ENCODE results near the gene BMP8B. TPM values are rescaled to one million over a fixed set of nuclear protein-coding genes. Genes with fewer than 3 reads are reported as not detected.

Gene BMP8B
- total and polyA plus RNA-seq, 4 donors = 0.08 to 0.19 (median 0.18) TPM

- TF ChIP-seq, protein P1, sequence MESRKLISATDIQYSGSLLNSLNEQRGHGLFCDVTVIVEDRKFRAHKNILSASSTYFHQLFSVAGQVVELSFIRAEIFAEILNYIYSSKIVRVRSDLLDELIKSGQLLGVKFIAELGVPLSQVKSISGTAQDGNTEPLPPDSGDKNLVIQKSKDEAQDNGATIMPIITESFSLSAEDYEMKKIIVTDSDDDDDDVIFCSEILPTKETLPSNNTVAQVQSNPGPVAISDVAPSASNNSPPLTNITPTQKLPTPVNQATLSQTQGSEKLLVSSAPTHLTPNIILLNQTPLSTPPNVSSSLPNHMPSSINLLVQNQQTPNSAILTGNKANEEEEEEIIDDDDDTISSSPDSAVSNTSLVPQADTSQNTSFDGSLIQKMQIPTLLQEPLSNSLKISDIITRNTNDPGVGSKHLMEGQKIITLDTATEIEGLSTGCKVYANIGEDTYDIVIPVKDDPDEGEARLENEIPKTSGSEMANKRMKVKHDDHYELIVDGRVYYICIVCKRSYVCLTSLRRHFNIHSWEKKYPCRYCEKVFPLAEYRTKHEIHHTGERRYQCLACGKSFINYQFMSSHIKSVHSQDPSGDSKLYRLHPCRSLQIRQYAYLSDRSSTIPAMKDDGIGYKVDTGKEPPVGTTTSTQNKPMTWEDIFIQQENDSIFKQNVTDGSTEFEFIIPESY (IDR thresholded peaks at IDR 0.05) = no peak
- TF ChIP-seq, protein P2, sequence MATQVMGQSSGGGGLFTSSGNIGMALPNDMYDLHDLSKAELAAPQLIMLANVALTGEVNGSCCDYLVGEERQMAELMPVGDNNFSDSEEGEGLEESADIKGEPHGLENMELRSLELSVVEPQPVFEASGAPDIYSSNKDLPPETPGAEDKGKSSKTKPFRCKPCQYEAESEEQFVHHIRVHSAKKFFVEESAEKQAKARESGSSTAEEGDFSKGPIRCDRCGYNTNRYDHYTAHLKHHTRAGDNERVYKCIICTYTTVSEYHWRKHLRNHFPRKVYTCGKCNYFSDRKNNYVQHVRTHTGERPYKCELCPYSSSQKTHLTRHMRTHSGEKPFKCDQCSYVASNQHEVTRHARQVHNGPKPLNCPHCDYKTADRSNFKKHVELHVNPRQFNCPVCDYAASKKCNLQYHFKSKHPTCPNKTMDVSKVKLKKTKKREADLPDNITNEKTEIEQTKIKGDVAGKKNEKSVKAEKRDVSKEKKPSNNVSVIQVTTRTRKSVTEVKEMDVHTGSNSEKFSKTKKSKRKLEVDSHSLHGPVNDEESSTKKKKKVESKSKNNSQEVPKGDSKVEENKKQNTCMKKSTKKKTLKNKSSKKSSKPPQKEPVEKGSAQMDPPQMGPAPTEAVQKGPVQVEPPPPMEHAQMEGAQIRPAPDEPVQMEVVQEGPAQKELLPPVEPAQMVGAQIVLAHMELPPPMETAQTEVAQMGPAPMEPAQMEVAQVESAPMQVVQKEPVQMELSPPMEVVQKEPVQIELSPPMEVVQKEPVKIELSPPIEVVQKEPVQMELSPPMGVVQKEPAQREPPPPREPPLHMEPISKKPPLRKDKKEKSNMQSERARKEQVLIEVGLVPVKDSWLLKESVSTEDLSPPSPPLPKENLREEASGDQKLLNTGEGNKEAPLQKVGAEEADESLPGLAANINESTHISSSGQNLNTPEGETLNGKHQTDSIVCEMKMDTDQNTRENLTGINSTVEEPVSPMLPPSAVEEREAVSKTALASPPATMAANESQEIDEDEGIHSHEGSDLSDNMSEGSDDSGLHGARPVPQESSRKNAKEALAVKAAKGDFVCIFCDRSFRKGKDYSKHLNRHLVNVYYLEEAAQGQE (IDR thresholded peaks at IDR 0.05) = no peak
- no peak for TF ChIP-seq FOXA2 (IDR thresholded peaks at IDR 0.05)
Observed at GRCh38 chr1:39735731-39736130, 52.9 kb downstream of the BMP8B start (continued).

GRCh38 chr1:39733161-39733560, 55.5 kb downstream of the BMP8B start:
- Histone ChIP-seq H3K27me3 (ENCODE audit: control insufficient read depth in 4 of 4, insufficient read depth in 4 of 4, low read length in 3 of 4) (peaks cover 0 to 6% (median 0%) of the 10 kb centered on the region in 4 donors), H3K9ac (ENCODE audit: low read depth in 1 of 2, low read length in 2 of 2) (no peak overlapping the region), H3K27ac (ENCODE audit: low read depth in 1 of 2, low read length in 2 of 2) (no peak overlapping the region), H3K4me3 (ENCODE audit: low read depth in 1 of 3, low read length in 3 of 3) (no peak overlapping the region), H3K9me3 (ENCODE audit: control insufficient read depth in 4 of 4, low read length in 3 of 4) (no peaks in the 10 kb centered on the region), H3K36me3 (ENCODE audit: control insufficient read depth in 4 of 4, insufficient read depth in 3 of 4, low read depth in 1 of 4, low read length in 3 of 4) (no peaks in the 10 kb centered on the region), H3K4me1 (ENCODE audit: control insufficient read depth in 4 of 4, insufficient read depth in 4 of 4, low read length in 3 of 4) (no peaks in the 10 kb centered on the region)
- 67% methylated on average over 7 of the region's 7 CpGs for WGBS
- DNase-seq (ENCODE audit: low spot score) = no peak
- no peak for TF ChIP-seq FOXA2 (IDR thresholded peaks at IDR 0.05)
- TF ChIP-seq TAF1 (conservative IDR thresholded peaks at IDR 0.05) = no peak
- no peak for TF ChIP-seq RXRA (IDR thresholded peaks at IDR 0.05)
- TF ChIP-seq, protein P3, sequence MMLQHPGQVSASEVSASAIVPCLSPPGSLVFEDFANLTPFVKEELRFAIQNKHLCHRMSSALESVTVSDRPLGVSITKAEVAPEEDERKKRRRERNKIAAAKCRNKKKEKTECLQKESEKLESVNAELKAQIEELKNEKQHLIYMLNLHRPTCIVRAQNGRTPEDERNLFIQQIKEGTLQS (IDR thresholded peaks at IDR 0.05) = no peak
- no peak for TF ChIP-seq HNF4G (IDR thresholded peaks at IDR 0.05)

- H3K27me3 ChIP-seq (ENCODE audit: control insufficient read depth in 4 of 4, insufficient read depth in 4 of 4, low read length in 3 of 4) = peaks cover 0 to 10% (median 1%) of the 10 kb centered on the region in 4 donors
- H3K4me3 ChIP-seq (ENCODE audit: low read depth in 1 of 3, low read length in 3 of 3) = no peak overlapping the region
- H3K9ac ChIP-seq (ENCODE audit: low read depth in 1 of 2, low read length in 2 of 2) = no peak overlapping the region
- no peaks in the 10 kb centered on the region for H3K36me3 ChIP-seq (ENCODE audit: control insufficient read depth in 4 of 4, insufficient read depth in 3 of 4, low read depth in 1 of 4, low read length in 3 of 4)
- WGBS = 65% methylated on average over 3 of the region's 3 CpGs
- no peak overlapping the region for H3K27ac ChIP-seq (ENCODE audit: low read depth in 1 of 2, low read length in 2 of 2)
- no peaks in the 10 kb centered on the region for H3K4me1 ChIP-seq (ENCODE audit: control insufficient read depth in 4 of 4, insufficient read depth in 4 of 4, low read length in 3 of 4)
- H3K9me3 ChIP-seq (ENCODE audit: control insufficient read depth in 4 of 4, low read length in 3 of 4) = no peaks in the 10 kb centered on the region
- DNase-seq (ENCODE audit: low spot score) = no peak
- TF ChIP-seq FOXA2 (IDR thresholded peaks at IDR 0.05) (no peak), FOXA1 (IDR thresholded peaks at IDR 0.05) (no peak), YY1 (IDR thresholded peaks at IDR 0.05) (no peak), EGR1 (IDR thresholded peaks at IDR 0.05; ENCODE audit: low read depth in 2 of 2) (no peak)
- TF ChIP-seq, protein P4, sequence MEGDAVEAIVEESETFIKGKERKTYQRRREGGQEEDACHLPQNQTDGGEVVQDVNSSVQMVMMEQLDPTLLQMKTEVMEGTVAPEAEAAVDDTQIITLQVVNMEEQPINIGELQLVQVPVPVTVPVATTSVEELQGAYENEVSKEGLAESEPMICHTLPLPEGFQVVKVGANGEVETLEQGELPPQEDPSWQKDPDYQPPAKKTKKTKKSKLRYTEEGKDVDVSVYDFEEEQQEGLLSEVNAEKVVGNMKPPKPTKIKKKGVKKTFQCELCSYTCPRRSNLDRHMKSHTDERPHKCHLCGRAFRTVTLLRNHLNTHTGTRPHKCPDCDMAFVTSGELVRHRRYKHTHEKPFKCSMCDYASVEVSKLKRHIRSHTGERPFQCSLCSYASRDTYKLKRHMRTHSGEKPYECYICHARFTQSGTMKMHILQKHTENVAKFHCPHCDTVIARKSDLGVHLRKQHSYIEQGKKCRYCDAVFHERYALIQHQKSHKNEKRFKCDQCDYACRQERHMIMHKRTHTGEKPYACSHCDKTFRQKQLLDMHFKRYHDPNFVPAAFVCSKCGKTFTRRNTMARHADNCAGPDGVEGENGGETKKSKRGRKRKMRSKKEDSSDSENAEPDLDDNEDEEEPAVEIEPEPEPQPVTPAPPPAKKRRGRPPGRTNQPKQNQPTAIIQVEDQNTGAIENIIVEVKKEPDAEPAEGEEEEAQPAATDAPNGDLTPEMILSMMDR (IDR thresholded peaks at IDR 0.05; ENCODE audit: low read depth, low read length, missing input control) = no peak
Observed at GRCh38 chr1:39732730-39733129, 55.9 kb downstream of the BMP8B start.

All from liver (tissue), 9 donors.